ENCODE data around the gene PPP1R12A.

- TF ChIP-seq, protein P1, sequence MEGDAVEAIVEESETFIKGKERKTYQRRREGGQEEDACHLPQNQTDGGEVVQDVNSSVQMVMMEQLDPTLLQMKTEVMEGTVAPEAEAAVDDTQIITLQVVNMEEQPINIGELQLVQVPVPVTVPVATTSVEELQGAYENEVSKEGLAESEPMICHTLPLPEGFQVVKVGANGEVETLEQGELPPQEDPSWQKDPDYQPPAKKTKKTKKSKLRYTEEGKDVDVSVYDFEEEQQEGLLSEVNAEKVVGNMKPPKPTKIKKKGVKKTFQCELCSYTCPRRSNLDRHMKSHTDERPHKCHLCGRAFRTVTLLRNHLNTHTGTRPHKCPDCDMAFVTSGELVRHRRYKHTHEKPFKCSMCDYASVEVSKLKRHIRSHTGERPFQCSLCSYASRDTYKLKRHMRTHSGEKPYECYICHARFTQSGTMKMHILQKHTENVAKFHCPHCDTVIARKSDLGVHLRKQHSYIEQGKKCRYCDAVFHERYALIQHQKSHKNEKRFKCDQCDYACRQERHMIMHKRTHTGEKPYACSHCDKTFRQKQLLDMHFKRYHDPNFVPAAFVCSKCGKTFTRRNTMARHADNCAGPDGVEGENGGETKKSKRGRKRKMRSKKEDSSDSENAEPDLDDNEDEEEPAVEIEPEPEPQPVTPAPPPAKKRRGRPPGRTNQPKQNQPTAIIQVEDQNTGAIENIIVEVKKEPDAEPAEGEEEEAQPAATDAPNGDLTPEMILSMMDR (IDR thresholded peaks at IDR 0.05): no peak
- TF ChIP-seq JUNB (IDR thresholded peaks at IDR 0.05) (no peak), SREBF2 (IDR thresholded peaks at IDR 0.05) (no peak), NR3C1 (IDR thresholded peaks at IDR 0.05) (no peak), POLR2A (IDR thresholded peaks at IDR 0.05; ENCODE audit: low read length) (no peak), USF2 (IDR thresholded peaks at IDR 0.05) (no peak), HDAC2 (IDR thresholded peaks at IDR 0.05) (no peak), FOSL2 (IDR thresholded peaks at IDR 0.05) (no peak), FOSL2 (CRISPR knock-in tag; IDR thresholded peaks at IDR 0.05) (no peak), CBX2 (IDR thresholded peaks at IDR 0.05; ENCODE audit: borderline replicate concordance, low read depth) (no peak)
- TF ChIP-seq, protein P2, sequence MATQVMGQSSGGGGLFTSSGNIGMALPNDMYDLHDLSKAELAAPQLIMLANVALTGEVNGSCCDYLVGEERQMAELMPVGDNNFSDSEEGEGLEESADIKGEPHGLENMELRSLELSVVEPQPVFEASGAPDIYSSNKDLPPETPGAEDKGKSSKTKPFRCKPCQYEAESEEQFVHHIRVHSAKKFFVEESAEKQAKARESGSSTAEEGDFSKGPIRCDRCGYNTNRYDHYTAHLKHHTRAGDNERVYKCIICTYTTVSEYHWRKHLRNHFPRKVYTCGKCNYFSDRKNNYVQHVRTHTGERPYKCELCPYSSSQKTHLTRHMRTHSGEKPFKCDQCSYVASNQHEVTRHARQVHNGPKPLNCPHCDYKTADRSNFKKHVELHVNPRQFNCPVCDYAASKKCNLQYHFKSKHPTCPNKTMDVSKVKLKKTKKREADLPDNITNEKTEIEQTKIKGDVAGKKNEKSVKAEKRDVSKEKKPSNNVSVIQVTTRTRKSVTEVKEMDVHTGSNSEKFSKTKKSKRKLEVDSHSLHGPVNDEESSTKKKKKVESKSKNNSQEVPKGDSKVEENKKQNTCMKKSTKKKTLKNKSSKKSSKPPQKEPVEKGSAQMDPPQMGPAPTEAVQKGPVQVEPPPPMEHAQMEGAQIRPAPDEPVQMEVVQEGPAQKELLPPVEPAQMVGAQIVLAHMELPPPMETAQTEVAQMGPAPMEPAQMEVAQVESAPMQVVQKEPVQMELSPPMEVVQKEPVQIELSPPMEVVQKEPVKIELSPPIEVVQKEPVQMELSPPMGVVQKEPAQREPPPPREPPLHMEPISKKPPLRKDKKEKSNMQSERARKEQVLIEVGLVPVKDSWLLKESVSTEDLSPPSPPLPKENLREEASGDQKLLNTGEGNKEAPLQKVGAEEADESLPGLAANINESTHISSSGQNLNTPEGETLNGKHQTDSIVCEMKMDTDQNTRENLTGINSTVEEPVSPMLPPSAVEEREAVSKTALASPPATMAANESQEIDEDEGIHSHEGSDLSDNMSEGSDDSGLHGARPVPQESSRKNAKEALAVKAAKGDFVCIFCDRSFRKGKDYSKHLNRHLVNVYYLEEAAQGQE (IDR thresholded peaks at IDR 0.05): no peak
- TF ChIP-seq, protein P3, sequence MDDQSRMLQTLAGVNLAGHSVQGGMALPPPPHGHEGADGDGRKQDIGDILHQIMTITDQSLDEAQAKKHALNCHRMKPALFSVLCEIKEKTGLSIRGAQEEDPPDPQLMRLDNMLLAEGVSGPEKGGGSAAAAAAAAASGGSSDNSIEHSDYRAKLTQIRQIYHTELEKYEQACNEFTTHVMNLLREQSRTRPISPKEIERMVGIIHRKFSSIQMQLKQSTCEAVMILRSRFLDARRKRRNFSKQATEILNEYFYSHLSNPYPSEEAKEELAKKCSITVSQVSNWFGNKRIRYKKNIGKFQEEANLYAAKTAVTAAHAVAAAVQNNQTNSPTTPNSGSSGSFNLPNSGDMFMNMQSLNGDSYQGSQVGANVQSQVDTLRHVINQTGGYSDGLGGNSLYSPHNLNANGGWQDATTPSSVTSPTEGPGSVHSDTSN (IDR thresholded peaks at IDR 0.05): no peak
These were observed 39.8 kb downstream of the PPP1R12A start for GRCh38 chr12:79895071-79895470.
